NOMO-1 (cell line): ENCODE results near the gene C11orf91.
"Not testable (repeated sequence)": the region's sequence is repeated elsewhere in the genome, so short reads cannot be mapped to it uniquely, and the experiment has no call there.

ENCODE experiments used
- DNase-seq, 2 experiments: peaks; one replicate each; lab custom pipeline; 2025; ENCODE audit not compliant: unreplicated experiment in 2 of 2; lab: John Stamatoyannopoulos, UW

Gene C11orf91

GRCh38 chr11:33674035-33674814 lies 26.4 kb downstream of the C11orf91 start:
- DNase-seq = no peak

GRCh38 chr11:33672273-33672672 lies 28.4 kb downstream of the C11orf91 start:
- no peak for DNase-seq

GRCh38 chr11:33670250-33671011 lies 30.2 kb downstream of the C11orf91 start:
- DNase-seq = no peak

GRCh38 chr11:33669598-33670249 lies 30.9 kb downstream of the C11orf91 start:
- DNase-seq = no peak

- no peak for DNase-seq
Observed at GRCh38 chr11:33668951-33669596, 31.6 kb downstream of the C11orf91 start.

GRCh38 chr11:33668468-33668825 lies 32.2 kb downstream of the C11orf91 start:
- no peak for DNase-seq

- DNase-seq = no peak
Observed at GRCh38 chr11:33667819-33668467, 32.7 kb downstream of the C11orf91 start.

GRCh38 chr11:33665350-33666106 lies 35.1 kb downstream of the C11orf91 start:
- no peak for DNase-seq

- no peak for DNase-seq
Observed at GRCh38 chr11:33664827-33665226, 35.8 kb downstream of the C11orf91 start.

GRCh38 chr11:33664166-33664565 lies 36.5 kb downstream of the C11orf91 start:
- no peak for DNase-seq

GRCh38 chr11:33663121-33663520 lies 37.5 kb downstream of the C11orf91 start:
- no peak for DNase-seq

- not testable (repeated sequence) for DNase-seq
Observed at GRCh38 chr11:33661526-33661925, 39.1 kb downstream of the C11orf91 start.

- DNase-seq = no peak
Observed at GRCh38 chr11:33660962-33661361, 39.7 kb downstream of the C11orf91 start.

- no peak for DNase-seq
Observed at GRCh38 chr11:33659370-33660139, 41.1 kb downstream of the C11orf91 start.

GRCh38 chr11:33658195-33658900 lies 42.3 kb downstream of the C11orf91 start:
- DNase-seq = no peak

- DNase-seq = no peak
Observed at GRCh38 chr11:33657757-33658156, 42.9 kb downstream of the C11orf91 start.

- no peak for DNase-seq
Observed at GRCh38 chr11:33656768-33657167, 43.9 kb downstream of the C11orf91 start.

- DNase-seq = no peak
Observed at GRCh38 chr11:33655842-33656600, 44.6 kb downstream of the C11orf91 start.
